ENCODE measurements around the gene GTF3C5.

GTF3C5 gene

GRCh38 chr9:133099726-133100505 lies 69.1 kb downstream of the GTF3C5 start:
- DNase-seq (ENCODE audit: low read depth), result no peak
- H3K4me3 ChIP-seq (ENCODE audit: low read depth, low read length), result no peak overlapping the region
- TF ChIP-seq POLR2A (IDR thresholded peaks at IDR 0.05; ENCODE audit: extremely low read depth, insufficient read length), result no peak
- no peak for TF ChIP-seq MYC (IDR thresholded peaks at IDR 0.05; ENCODE audit: low read depth, low read length)
- TF ChIP-seq CTCF (IDR thresholded peaks at IDR 0.05; ENCODE audit: low read depth, low read length), result no peak
- no peak for TF ChIP-seq MAX (IDR thresholded peaks at IDR 0.05; ENCODE audit: low read depth, low read length)

GRCh38 chr9:133100506-133101355 lies 69.9 kb downstream of the GTF3C5 start:
- DNase-seq (ENCODE audit: low read depth), result no peak
- H3K4me3 ChIP-seq (ENCODE audit: low read depth, low read length), result no peak overlapping the region
- TF ChIP-seq MAX (IDR thresholded peaks at IDR 0.05; ENCODE audit: low read depth, low read length) (no peak), CTCF (IDR thresholded peaks at IDR 0.05; ENCODE audit: low read depth, low read length) (no peak), POLR2A (IDR thresholded peaks at IDR 0.05; ENCODE audit: extremely low read depth, insufficient read length) (no peak), MYC (IDR thresholded peaks at IDR 0.05; ENCODE audit: low read depth, low read length) (no peak)

- no peak overlapping the region for H3K4me3 ChIP-seq (ENCODE audit: low read depth, low read length)
- no peak for TF ChIP-seq MYC (IDR thresholded peaks at IDR 0.05; ENCODE audit: low read depth, low read length)
- no peak for TF ChIP-seq POLR2A (IDR thresholded peaks at IDR 0.05; ENCODE audit: extremely low read depth, insufficient read length)
- no peak for TF ChIP-seq CTCF (IDR thresholded peaks at IDR 0.05; ENCODE audit: low read depth, low read length)
- no peak for TF ChIP-seq MAX (IDR thresholded peaks at IDR 0.05; ENCODE audit: low read depth, low read length)
- no peak for DNase-seq (ENCODE audit: low read depth)
Measured at GRCh38 chr9:133101356-133102189, 70.8 kb downstream of the GTF3C5 start.

GRCh38 chr9:133102190-133103021 lies 71.6 kb downstream of the GTF3C5 start:
- no peak for DNase-seq (ENCODE audit: low read depth)
- H3K4me3 ChIP-seq (ENCODE audit: low read depth, low read length), result no peak overlapping the region
- TF ChIP-seq CTCF (IDR thresholded peaks at IDR 0.05; ENCODE audit: low read depth, low read length) (no peak), MYC (IDR thresholded peaks at IDR 0.05; ENCODE audit: low read depth, low read length) (no peak), POLR2A (IDR thresholded peaks at IDR 0.05; ENCODE audit: extremely low read depth, insufficient read length) (no peak), MAX (IDR thresholded peaks at IDR 0.05; ENCODE audit: low read depth, low read length) (no peak)
